Measurements from ENCODE around the gene TRIM29. TPM values are rescaled to one million over a fixed set of nuclear protein-coding genes. Genes with fewer than 3 reads are reported as not detected.

TRIM29 gene
- polyA plus RNA-seq, 1 donor: 1.8 TPM

GRCh38 chr11:120122924-120123683 lies 14.8 kb downstream of the TRIM29 start:
- no peak for DNase-seq

DNA sequence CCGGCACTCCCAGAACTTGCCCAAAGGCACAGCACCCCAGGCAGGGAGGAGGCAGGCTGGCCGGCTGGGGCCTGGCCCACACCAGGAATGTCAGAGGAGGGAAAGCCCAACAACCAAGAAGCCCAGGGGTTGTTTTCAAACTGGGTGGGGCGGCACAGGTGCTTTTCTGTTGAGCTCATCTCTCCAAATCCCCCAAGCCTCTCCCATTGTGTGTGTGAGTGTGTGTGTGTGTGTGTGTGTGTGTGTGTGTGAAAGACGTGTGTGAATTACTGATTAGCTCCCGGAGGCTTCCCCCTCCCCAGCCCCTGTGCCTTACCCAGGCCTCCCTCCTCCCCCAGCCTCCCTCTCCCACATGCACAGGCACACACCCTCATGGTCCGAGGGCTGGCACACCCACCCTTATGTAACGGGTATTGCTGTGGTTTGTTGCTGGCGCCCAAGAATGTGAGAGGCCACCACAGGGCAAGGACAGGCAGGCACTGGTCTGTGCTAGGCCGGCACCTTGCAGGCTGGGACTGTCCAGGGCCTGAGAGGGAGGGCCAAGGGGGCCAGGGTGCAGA lies 15.9 kb downstream of the TRIM29 start:
- DNase-seq: no peak

- DNase-seq: no peak
These were observed 16.6 kb downstream of the TRIM29 start for GRCh38 chr11:120121336-120121735.

- DNase-seq: no peak
These were observed 17.0 kb downstream of the TRIM29 start for GRCh38 chr11:120120805-120121335.

DNA sequence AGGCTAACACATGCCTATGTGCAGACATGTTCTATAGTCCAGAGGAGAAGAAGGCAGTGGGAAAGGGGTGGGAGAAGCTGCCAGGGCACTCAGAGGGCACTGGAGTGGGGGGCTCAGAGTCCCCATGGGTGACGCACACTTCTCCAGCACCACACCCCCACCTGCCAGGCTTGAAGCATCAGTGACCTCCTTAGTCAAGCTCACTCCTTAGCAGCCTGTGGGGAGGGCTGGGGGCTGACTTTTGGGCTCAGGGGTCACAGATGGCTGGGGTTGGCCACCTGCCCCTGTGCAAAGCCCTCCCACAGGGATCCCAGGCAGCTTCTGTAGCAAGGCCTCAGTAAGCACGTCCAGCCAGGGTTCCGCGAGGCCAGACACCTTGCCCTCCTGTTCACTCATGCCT lies 18.8 kb downstream of the TRIM29 start:
- DNase-seq: no peak

DNA sequence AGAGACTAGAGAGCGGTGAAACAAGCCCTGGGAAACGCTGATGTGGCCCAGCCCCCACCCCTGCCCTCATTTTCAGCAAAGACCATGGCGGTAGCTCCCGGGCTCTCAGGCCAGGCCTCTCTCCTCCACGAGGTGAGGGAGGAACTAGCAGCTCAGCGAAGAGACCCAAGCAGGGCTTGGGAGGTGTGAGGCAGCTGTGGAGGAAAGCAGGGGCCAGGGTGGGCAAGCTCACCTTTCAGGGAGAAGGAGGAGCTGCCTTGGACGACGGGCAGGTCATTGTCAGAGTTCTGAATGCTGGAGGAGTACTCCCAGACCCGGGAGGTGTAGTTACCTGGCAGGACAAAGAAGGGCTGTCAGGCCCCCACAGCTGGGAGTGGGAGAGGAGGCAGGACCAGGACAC lies 19.9 kb downstream of the TRIM29 start:
- DNase-seq: no peak

- DNase-seq: no peak
These were observed 20.9 kb downstream of the TRIM29 start for GRCh38 chr11:120116966-120117365.

GRCh38 chr11:120115272-120116000 lies 22.5 kb downstream of the TRIM29 start:
- DNase-seq: no peak

DNA sequence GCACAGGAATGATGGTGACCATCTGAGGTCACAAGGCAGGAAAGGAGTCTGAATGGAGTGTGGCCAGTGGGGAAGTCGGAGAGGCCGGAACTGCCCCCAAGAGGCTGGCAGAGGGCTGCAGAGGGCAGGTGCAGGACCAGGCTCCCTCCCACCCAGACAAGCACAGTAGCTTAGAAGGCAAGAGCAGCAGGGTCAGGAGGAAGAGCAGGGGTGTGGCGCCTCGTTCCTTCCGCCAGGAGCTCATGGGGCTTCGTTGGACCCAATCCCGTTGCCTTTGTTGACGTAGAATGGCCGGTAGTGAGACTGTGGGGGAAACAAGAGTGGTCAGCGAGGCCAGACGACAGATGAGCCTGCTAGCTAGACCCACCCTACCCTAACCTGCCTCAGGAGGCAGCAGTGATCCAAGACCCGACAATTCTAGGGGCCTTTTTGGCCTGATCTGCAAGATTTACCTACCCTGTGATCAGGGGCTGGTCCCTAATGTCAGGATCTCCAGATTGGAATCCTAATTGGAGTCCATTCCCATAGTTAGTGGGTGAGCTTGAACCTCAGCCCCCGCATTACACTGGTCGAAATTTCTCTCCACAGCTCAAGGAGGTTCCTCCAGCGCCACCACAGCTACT lies 25.6 kb downstream of the TRIM29 start:
- no peak for DNase-seq

- DNase-seq: no peak
These were observed 28.4 kb downstream of the TRIM29 start for GRCh38 chr11:120109531-120109930.

DNA sequence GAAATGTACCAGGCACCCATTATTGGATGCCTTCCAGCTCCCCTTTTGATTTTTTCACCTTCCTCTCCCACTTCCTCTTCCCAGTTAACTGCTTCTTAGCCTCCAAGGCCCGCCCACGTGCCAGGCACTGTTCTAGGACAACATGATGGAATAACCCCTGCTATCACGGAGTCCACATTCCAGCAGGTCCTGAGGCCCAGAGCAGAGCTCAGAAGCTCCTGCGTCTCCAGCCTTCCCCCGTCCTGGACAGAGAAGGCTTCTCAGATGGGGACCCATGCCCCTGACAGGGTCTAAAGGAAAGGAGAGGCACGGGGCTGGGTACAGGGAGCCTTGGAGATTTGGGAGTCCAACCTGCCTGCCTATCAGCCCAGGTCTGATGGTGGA lies 29.1 kb downstream of the TRIM29 start:
- DNase-seq: no peak

DNA sequence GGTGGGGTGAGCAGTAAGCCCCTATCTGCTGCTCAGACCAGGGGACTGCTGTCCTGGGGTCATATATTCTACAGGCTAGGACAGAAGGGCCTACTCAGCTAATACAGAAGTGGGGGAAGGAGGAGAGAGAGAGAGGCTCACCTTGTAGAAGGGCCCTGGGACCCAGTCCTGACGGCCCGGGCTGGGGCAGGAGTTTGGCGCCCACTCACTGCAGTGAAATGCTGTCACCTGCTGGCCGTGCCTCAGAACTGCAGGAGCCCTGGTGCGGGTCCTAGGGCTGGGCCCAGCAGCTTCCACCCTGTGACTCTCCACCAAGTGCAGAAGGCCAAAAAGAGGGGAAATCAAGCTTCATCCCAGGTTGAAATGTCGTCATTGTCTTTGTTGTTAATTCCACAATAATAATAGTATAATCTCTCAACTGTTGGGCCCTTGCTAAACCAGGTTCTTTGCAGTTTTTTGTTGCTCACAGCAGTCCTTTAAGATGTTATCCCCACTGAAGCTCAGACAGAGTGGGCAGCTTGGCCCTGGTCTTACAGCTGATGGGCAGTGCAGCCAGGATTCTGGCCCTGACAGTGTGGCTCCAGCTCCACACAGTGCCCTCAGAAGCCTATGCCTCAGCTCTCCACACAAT lies 29.6 kb downstream of the TRIM29 start:
- DNase-seq: peak; percentile 50

GRCh38 chr11:120107692-120108091 lies 30.2 kb downstream of the TRIM29 start:
- no peak for DNase-seq

GRCh38 chr11:120106354-120107150 lies 31.4 kb downstream of the TRIM29 start:
- no peak for DNase-seq

GRCh38 chr11:120105576-120105975 lies 32.3 kb downstream of the TRIM29 start:
- no peak for DNase-seq

- no peak for DNase-seq
These were observed 33.8 kb downstream of the TRIM29 start for GRCh38 chr11:120104041-120104565.

DNA sequence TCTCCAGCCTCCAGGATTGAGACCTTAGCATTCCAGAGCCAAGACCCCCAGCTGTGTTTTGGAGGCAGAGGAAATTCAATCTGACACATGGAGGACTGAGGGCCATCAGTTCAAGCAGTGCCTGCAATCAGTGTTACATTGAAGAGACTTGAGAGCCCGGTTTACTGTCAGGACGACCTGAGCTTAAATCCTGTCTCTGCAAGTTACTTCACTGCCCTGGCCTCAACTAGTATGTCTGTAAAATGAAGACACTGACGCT lies 35.1 kb downstream of the TRIM29 start:
- DNase-seq: no peak

DNA sequence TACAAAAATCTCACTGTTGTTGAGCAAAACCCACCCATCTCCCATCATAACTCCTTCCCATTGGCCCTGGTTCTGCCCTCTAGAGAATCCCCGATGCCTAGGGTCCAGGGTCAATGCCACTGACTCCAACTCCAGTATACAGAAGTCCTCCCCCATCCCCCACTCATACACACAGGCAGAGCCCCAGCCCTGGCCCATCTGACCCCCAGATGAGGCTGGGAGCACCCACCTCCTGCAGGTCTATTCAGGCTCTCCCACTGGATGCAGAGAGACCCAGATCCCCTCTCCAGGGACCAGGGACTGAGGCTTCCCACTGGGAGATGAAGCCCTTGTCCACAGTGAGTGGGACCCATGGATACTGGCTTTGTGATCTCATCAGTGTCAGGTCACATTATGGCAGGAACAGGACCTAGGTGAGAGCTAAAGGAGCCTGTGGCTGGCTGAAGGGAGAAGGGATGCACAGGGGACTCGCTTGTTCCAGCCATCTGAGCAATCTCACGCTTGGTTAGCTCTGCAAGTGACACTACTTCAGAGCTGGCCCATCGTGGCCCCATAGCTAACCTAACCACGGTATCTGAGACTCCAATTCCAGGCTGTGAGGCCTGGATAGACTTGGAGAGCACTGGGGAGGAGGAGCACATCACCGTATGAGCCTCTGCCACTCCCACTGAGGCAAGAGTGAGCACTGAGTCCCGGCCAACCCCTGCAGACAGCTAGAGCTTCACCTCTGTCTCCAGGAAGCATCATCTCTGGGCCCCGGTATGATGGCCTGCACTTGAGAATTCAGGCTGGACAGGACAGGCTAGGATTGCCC lies 35.7 kb downstream of the TRIM29 start:
- DNase-seq: no peak

DNA sequence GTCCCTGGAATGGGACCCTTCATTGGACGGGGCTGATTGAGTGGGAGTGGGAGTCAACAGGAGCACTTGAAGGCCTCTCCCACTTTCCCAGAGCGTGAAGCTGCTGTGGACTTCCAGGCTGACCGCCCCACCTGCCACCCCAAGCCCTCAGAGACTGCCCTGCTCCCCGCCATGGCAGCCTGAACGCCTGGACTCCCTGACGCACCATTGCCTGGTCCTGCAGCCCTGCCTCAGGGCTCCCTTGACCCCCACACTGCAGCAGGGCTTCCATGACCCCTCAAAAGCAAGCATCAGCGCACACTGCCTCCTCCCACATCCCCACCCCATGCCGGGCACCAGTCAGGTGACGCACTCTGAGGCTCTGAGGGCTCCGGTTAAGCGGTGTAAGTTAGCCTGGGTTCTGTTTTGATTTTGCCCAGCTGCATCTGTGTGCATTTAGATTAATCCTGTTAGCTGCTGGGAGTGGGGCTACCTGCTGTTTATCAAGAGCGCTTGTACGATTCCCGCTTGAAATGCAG lies 39.4 kb downstream of the TRIM29 start:
- no peak for DNase-seq

DNA sequence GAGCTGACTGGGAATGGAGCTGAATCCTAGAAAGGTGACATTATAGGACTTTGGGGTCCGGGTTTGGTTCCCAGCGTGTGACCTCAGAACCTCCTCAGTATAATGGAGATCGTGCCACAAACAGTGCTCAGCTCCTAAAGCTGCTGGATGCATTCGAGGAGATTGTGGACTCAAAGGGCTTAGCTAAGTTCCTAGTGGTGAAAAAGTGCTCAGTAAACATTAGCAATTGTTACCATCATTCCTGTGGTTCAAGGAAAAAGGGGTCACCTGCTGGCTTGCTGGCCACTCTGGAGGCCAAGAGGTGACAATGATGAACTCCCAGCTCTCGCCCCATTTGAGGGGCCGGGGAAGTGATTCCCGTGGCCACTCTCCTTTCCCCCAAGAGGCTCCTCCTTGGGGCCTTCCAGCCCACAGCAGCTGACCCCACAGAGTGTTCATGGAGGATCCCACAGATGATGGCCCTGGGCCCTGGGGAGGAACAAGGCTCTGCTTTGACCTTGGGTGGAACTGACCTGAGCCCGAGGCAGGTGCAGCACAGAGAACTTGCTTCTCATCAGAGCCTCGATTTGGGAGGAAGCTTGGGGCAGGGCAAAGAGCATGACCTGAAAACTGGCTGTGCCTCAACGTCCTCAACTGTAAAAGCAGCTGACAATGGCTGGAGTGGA lies 40.1 kb downstream of the TRIM29 start:
- no peak for DNase-seq

Measured in left kidney (tissue), 2 donors.